H1 (cell line): ENCODE data around the gene FDPS. TPM values are rescaled to one million over a fixed set of nuclear protein-coding genes. Genes with fewer than 3 reads are reported as not detected.

Experiments
- CTCF ChIA-PET: fragments of 300-600 bp; sonication (Branson Sonifier 250); formaldehyde crosslinking; loops from one replicate; lab custom pipeline; 2021; ENCODE audit not compliant: partially characterized antibody; lab: Charles Lee
- POLR2A ChIA-PET: fragments of 300-600 bp; sonication (Branson Sonifier 250); formaldehyde crosslinking; loops from one replicate; lab custom pipeline; 2021; ENCODE audit warnings: inconsistent platforms; ENCODE audit not compliant: partially characterized antibody; lab: Charles Lee
- DNase-seq, 2 experiments: peaks; one replicate each; pipeline versions ENCODE4 v3.0.0 to v3.0.0-alpha.2; 2010 to 2022; ENCODE audit warnings: low spot score in 2 of 2, low read depth in 1 of 2, mixed read lengths in 1 of 2
- FAIRE-seq: peaks from 2 replicates; lab custom pipeline; 2011; peaks lifted over from hg19 to GRCh38; lab: Jason Lieb, UNC
- H2AFZ ChIP-seq: 2 replicates; pipeline ENCODE4 v1.8.1; 2012; ENCODE audit warnings: low read length, inconsistent platforms
- H2AK5ac ChIP-seq: 2 replicates; pipeline ENCODE4 v1.6.1; 2013; ENCODE audit warnings: low read depth, low read length
- H2BK120ac ChIP-seq: replicated peaks from 2 replicates; pipeline ENCODE3; 2013; ENCODE audit warnings: low read depth, low read length, inconsistent platforms
- H2BK12ac ChIP-seq: 2 replicates; pipeline ENCODE4 v1.6.1; 2013; ENCODE audit warnings: low read depth, low read length
- H2BK15ac ChIP-seq: 2 replicates; pipeline ENCODE4 v1.6.1; 2013; ENCODE audit warnings: low read length
- H2BK20ac ChIP-seq: 2 replicates; pipeline ENCODE4 v1.6.1; 2013; ENCODE audit warnings: low read length
- H2BK5ac ChIP-seq: 2 replicates; pipeline ENCODE4 v1.6.1; 2013; ENCODE audit warnings: low read depth, low read length
- H3K14ac ChIP-seq: 2 replicates; pipeline ENCODE4 v1.6.1; 2013; ENCODE audit warnings: inconsistent platforms; ENCODE audit not compliant: insufficient read length
- H3K18ac ChIP-seq: 2 replicates; pipeline ENCODE4 v1.6.1; 2013; ENCODE audit warnings: low read length; ENCODE audit errors: extremely low read depth
- H3K23ac ChIP-seq: 2 replicates; pipeline ENCODE4 v1.6.1; 2013; ENCODE audit warnings: inconsistent platforms; ENCODE audit not compliant: insufficient read length
- H3K23me2 ChIP-seq: 2 replicates; pipeline ENCODE4 v1.6.1; 2013; ENCODE audit warnings: low read depth, low read length
- H3K27ac ChIP-seq: 2 replicates; pipeline ENCODE4 v1.6.1; 2011; ENCODE audit warnings: low read depth, low read length, inconsistent platforms
- H3K27me3 ChIP-seq, 4 experiments: replicated peaks in 1 of 4; 1 replicate in 1 of 4; 2 replicates in 3 of 4; pipeline versions ENCODE4 v1.6.1 to v1.8.1; 2011 to 2013; ENCODE audit warnings: low read length in 3 of 4, mild to moderate bottlenecking in 3 of 4, inconsistent platforms in 2 of 4, mixed read lengths in 2 of 4, moderate library complexity in 1 of 4; ENCODE audit not compliant: control insufficient read depth in 3 of 4, insufficient read depth in 3 of 4; ENCODE audit errors: extremely low read depth in 1 of 4
- H3K36me3 ChIP-seq, 4 experiments: 2 replicates each; pipeline versions ENCODE4 v1.6.1 to v1.8.1; 2011 to 2013; ENCODE audit warnings: mild to moderate bottlenecking in 4 of 4, low read length in 3 of 4, moderate library complexity in 2 of 4, control low read depth in 1 of 4, inconsistent platforms in 1 of 4; ENCODE audit not compliant: insufficient read depth in 4 of 4, control insufficient read depth in 2 of 4
- H3K4ac ChIP-seq: replicated peaks from 2 replicates; pipeline ENCODE3; 2013; ENCODE audit warnings: low read length, low read depth, mixed read lengths, inconsistent platforms; ENCODE audit not compliant: insufficient read length
- H3K4me1 ChIP-seq, 4 experiments: replicated peaks in 1 of 4; 1 replicate in 1 of 4; 2 replicates in 3 of 4; pipeline versions ENCODE4 v1.6.1 to v1.8.1; 2011 to 2013; ENCODE audit warnings: low read length in 3 of 4, inconsistent platforms in 2 of 4, mixed read lengths in 1 of 4; ENCODE audit not compliant: insufficient read depth in 4 of 4, control insufficient read depth in 3 of 4
- H3K4me2 ChIP-seq, 2 experiments: 2 replicates each; pipeline versions ENCODE4 v1.6.1 to v1.8.1; 2011 to 2013; ENCODE audit warnings: low read depth in 2 of 2, low read length in 2 of 2, control low read depth in 1 of 2, inconsistent platforms in 1 of 2, mild to moderate bottlenecking in 1 of 2; ENCODE audit not compliant: insufficient read depth in 1 of 2
- H3K4me3 ChIP-seq, 4 experiments: fragments of 200-600, 300-600 bp in 1 of 4; sonication (generic), shearing (Covaris generic), sonication (Bioruptor Twin) in 1 of 4; 2 replicates each; pipeline versions ENCODE4 v1.5.1 to v1.8.1; 2011 to 2016; ENCODE audit warnings: low read length in 4 of 4, low read depth in 3 of 4, control low read depth in 2 of 4, inconsistent platforms in 2 of 4, mild to moderate bottlenecking in 2 of 4, mixed read lengths in 1 of 4, moderate library complexity in 1 of 4; ENCODE audit not compliant: insufficient read depth in 2 of 4; ENCODE audit errors: extremely low read depth in 1 of 4
- H3K56ac ChIP-seq: replicated peaks from 2 replicates; pipeline ENCODE3; 2013; ENCODE audit warnings: low read depth, mild to moderate bottlenecking, mixed read lengths, low read length, inconsistent platforms; ENCODE audit not compliant: insufficient read length
- H3K79me1 ChIP-seq: 2 replicates; pipeline ENCODE4 v1.6.1; 2013; ENCODE audit warnings: low read depth, low read length, control low read depth
- H3K79me2 ChIP-seq, 2 experiments: 2 replicates each; pipeline versions ENCODE4 v1.6.1 to v1.8.1; 2012 to 2013; ENCODE audit warnings: low read length in 2 of 2, mild to moderate bottlenecking in 2 of 2, inconsistent platforms in 1 of 2; ENCODE audit not compliant: insufficient read depth in 2 of 2, control insufficient read depth in 1 of 2
- H3K9ac ChIP-seq, 4 experiments: replicated peaks in 1 of 4; 1 replicate in 1 of 4; 2 replicates in 3 of 4; pipeline versions ENCODE4 v1.6.1 to v1.8.1; 2011 to 2013; ENCODE audit warnings: low read depth in 3 of 4, low read length in 3 of 4, control low read depth in 2 of 4, mild to moderate bottlenecking in 2 of 4, moderate library complexity in 2 of 4, inconsistent platforms in 1 of 4; ENCODE audit errors: extremely low read depth in 1 of 4
- H3K9me3 ChIP-seq, 2 experiments: 2 replicates each; pipeline versions ENCODE4 v1.6.1 to v1.8.1; 2012 to 2013; ENCODE audit warnings: mild to moderate bottlenecking in 2 of 2, moderate library complexity in 2 of 2, control low read depth in 1 of 2, inconsistent platforms in 1 of 2, low read depth in 1 of 2, low read length in 1 of 2, mixed read lengths in 1 of 2; ENCODE audit not compliant: insufficient read depth in 2 of 2
- H4K20me1 ChIP-seq, 2 experiments: replicated peaks in 1 of 2; 2 replicates each; pipeline versions ENCODE3 to v1.8.1; 2011 to 2013; ENCODE audit warnings: inconsistent platforms in 2 of 2, low read length in 2 of 2, mild to moderate bottlenecking in 1 of 2; ENCODE audit not compliant: insufficient read depth in 2 of 2, control insufficient read depth in 1 of 2
- H4K5ac ChIP-seq: 2 replicates; pipeline ENCODE4 v1.6.1; 2013; ENCODE audit warnings: low read length, low read depth, mixed read lengths, inconsistent platforms; ENCODE audit not compliant: insufficient read length
- H4K8ac ChIP-seq: 2 replicates; pipeline ENCODE4 v1.8.0; 2013; ENCODE audit warnings: mild to moderate bottlenecking, moderate library complexity, low read length, inconsistent platforms; ENCODE audit not compliant: insufficient read depth; ENCODE audit errors: extremely low read depth
- H4K91ac ChIP-seq: replicated peaks from 2 replicates; pipeline ENCODE3; 2013; ENCODE audit warnings: low read length, mixed read lengths, inconsistent platforms; ENCODE audit not compliant: insufficient read length
- SP4 ChIP-seq: IDR thresholded peaks from 2 replicates; pipeline ENCODE4 v1.6.1; 2012; ENCODE audit warnings: low read length, inconsistent platforms
- WGBS, 2 experiments: shearing (Covaris generic) in 1 of 2; methylation state at CpG; one replicate each; pipeline versions ENCODE4 v1.1.6 to v1.1.7; 2013 to 2015; ENCODE audit warnings: low lambda C conversion rate in 2 of 2, mixed read lengths in 2 of 2, inconsistent platforms in 1 of 2, low coverage in 1 of 2, missing lambda C conversion rate in 1 of 2; ENCODE audit not compliant: insufficient replicate concordance in 2 of 2, insufficient coverage in 1 of 2, insufficient read length in 1 of 2; ENCODE audit errors: extremely low coverage in 1 of 2, missing lambda C conversion rate in 1 of 2; 5-methylcytosine and 5-hydroxymethylcytosine counted together
- polyA plus RNA-seq, 7 experiments: library from polyadenylated mRNA; depleted of rRNA in 3 of 7; stranded (reverse) in 5 of 7; unstranded in 2 of 7; fragments of >200 nt in 5 of 7; fragments of 200-250 nt in 2 of 7; gene quantifications; 1 replicate in 5 of 7; 2 replicates in 1 of 7; 4 replicates in 1 of 7; pipeline versions ENCODE4 v1.2.1 to v1.2.3, GENCODE V29; 2011 to 2013; ENCODE audit warnings: missing spikeins in 2 of 7, mixed read lengths in 2 of 7
- total RNA-seq: library from RNA; stranded (reverse); fragmentation: NEBNext Ultra II Directional; extraction: Animal tissue kit (Norgen Biotek cat#: 25700); gene quantifications from 2 replicates; pipeline ENCODE4 v1.2.1, GENCODE V29; 2021

The FDPS gene
- total and polyA plus RNA-seq, 2 of the 8 experiments (the other 6 are each of a cell fraction or from before 2014, with no cell fraction given), result 267 to 368 TPM

- Histone ChIP-seq H3K4ac (no peak overlapping the region), H2BK12ac (no peak overlapping the region), H2AK5ac (no peak overlapping the region), H3K79me1 (peaks cover 6% of the 10 kb centered on the region; the same call in 1 of the 2 replicates), H3K23me2 (peaks cover 9% of the 10 kb centered on the region), H4K8ac (no peak overlapping the region), H4K91ac (no peak overlapping the region), H2AFZ (no peak overlapping the region), H3K27ac (no peak overlapping the region)
- POLR2A ChIA-PET, result interaction anchor here (0.8 to 6.4 kb wide), 10 partner anchors 10 to 69 kb away, joined by 3 to 87 read pairs (median 4); partner anchors contain the start of genes CLK2, HCN3, MTX1 and RUSC1
- no peak for TF ChIP-seq SP4
- TF ChIP-seq, all 59 proteins: peak for 0
- no peak overlapping the region for H2BK120ac ChIP-seq
- H3K4me2 ChIP-seq, result no peak overlapping the region; a peak in 1 of 4 replicates
- no peak overlapping the region for H3K9ac ChIP-seq
- H3K18ac ChIP-seq, result no peak overlapping the region
- H2BK20ac ChIP-seq, result no peak overlapping the region
- peaks cover 0 to 14% of the 10 kb centered on the region in 2 experiments; a peak in 1 of 4 replicates for H3K79me2 ChIP-seq
- no peak overlapping the region for H3K4me3 ChIP-seq
- no peak overlapping the region for H4K5ac ChIP-seq
- peaks cover 9 to 29% (median 25%) of the 10 kb centered on the region in 4 experiments for H3K36me3 ChIP-seq
- peaks cover 0 to 5% of the 10 kb centered on the region in 2 experiments for H4K20me1 ChIP-seq
- H2BK5ac ChIP-seq, result no peak overlapping the region
- no peak overlapping the region for H2BK15ac ChIP-seq
- no peaks in the 10 kb centered on the region for H3K27me3 ChIP-seq
- no peak for DNase-seq
- H3K56ac ChIP-seq, result no peak overlapping the region
- no peak overlapping the region for H3K14ac ChIP-seq
- no peak overlapping the region for H3K23ac ChIP-seq
- FAIRE-seq, result no peak
- 96% methylated on average over 5 of the region's 5 CpGs; no CpG with 5 or more reads in 1 of the 2 experiments for WGBS, 2 experiments
- no peaks in the 10 kb centered on the region for H3K9me3 ChIP-seq
- CTCF ChIA-PET, result interaction anchor here (0.6 to 4.0 kb wide), 10 partner anchors 10 to 466 kb away, joined by 3 to 63 read pairs (median 5); partner anchors contain the start of gene FDPS
- peaks cover 3 to 15% (median 8%) of the 10 kb centered on the region in 4 experiments; a peak in 5 of 7 replicates for H3K4me1 ChIP-seq
Observed at GRCh38 chr1:155260276-155260675, 48.4 kb upstream of the FDPS start.
